SK-N-MC (cell line): ENCODE data around the gene IQUB.

ENCODE experiments used
- EZH2 ChIP-seq: fragments of 200-600 bp; sonication (generic); IDR thresholded peaks from one replicate; pipeline ENCODE4 v1.6.1; 2017; ENCODE audit warnings: antibody characterized with exemption
- FOXP2 ChIP-seq: optimal IDR thresholded peaks from 2 replicates; pipeline ENCODE3; 2011; ENCODE audit warnings: mild to moderate bottlenecking, moderate library complexity; ENCODE audit not compliant: insufficient read depth; ENCODE audit errors: extremely low read length, control extremely low read depth
- POLR2AphosphoS5 ChIP-seq: IDR thresholded peaks from 2 replicates; pipeline ENCODE4 v1.6.1; 2012; ENCODE audit warnings: mild to moderate bottlenecking, low read depth, low read length, borderline replicate concordance

DNA sequence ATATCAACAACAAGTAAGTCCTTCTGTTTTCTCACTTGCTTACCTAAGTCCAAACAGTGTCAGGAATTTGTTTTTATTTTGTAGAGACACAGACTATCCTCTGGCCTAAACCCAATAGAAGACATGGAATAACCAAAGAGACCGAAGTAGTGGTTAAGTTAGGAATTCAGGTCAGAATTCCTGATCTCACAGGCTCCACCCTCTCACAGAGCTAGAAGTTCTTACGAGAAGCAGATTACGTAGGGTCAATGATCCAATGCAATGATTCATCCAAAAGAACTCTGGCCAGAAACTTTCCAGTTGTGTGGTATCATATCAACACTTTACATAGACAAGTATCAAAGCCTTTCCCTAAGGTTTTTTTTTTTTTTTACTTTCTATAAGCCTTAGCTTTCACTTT, 73.8 kb downstream of the IQUB start:
- TF ChIP-seq EZH2 (no peak), POLR2AphosphoS5 (no peak), FOXP2 (no peak)
